PC-3 (cell line): ENCODE measurements around the gene ESCO1.
"Not testable (repeated sequence)": the region's sequence is repeated elsewhere in the genome, so short reads cannot be mapped to it uniquely, and the experiment has no call there.

Experiments
- EZH2 ChIP-seq: fragments of 300-600 bp; sonication (generic); IDR thresholded peaks from one replicate; pipeline ENCODE4 v1.6.1; 2017; ENCODE audit warnings: antibody characterized with exemption, mild to moderate bottlenecking, low read length; ENCODE audit not compliant: unreplicated experiment
- EZH2phosphoT487 ChIP-seq: fragments of 300-600 bp; sonication (generic); IDR thresholded peaks from 2 replicates; pipeline ENCODE4 v1.6.1; 2018; ENCODE audit warnings: mild to moderate bottlenecking, antibody characterized with exemption, low read length, borderline replicate concordance
- TF ChIP-seq, protein P1 (sequence below): fragments of 300-600 bp; sonication (generic); conservative IDR thresholded peaks from 2 replicates; pipeline ENCODE4 v1.5.1; 2017; ENCODE audit warnings: antibody characterized with exemption, low read depth, mild to moderate bottlenecking, low read length

DNA sequence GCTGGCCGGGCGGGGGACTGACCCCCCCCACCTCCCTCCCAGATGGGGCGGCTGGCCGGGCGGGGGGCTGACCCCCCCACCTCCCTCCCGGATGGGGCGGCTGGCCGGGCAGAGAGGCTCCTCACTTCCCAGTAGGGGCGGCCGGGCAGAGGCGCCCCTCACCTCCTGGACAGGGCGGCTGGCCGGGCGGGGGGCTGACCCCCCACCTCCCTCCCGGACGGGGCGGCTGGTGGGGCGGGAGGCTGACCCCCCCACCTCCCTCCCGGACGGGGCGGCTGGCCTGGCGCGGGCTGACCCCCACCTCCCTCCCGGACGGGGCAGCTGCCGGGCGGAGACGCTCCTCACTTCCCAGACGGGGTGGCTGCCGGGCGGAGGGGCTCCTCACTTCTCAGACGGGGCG is 8.1 kb downstream of the ESCO1 start:
- TF ChIP-seq, protein P1, sequence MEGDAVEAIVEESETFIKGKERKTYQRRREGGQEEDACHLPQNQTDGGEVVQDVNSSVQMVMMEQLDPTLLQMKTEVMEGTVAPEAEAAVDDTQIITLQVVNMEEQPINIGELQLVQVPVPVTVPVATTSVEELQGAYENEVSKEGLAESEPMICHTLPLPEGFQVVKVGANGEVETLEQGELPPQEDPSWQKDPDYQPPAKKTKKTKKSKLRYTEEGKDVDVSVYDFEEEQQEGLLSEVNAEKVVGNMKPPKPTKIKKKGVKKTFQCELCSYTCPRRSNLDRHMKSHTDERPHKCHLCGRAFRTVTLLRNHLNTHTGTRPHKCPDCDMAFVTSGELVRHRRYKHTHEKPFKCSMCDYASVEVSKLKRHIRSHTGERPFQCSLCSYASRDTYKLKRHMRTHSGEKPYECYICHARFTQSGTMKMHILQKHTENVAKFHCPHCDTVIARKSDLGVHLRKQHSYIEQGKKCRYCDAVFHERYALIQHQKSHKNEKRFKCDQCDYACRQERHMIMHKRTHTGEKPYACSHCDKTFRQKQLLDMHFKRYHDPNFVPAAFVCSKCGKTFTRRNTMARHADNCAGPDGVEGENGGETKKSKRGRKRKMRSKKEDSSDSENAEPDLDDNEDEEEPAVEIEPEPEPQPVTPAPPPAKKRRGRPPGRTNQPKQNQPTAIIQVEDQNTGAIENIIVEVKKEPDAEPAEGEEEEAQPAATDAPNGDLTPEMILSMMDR: not testable (repeated sequence)
- TF ChIP-seq EZH2phosphoT487, EZH2: not testable (repeated sequence)
